ENCODE measurements around the gene CCDC126.

CCDC126 gene

DNA sequence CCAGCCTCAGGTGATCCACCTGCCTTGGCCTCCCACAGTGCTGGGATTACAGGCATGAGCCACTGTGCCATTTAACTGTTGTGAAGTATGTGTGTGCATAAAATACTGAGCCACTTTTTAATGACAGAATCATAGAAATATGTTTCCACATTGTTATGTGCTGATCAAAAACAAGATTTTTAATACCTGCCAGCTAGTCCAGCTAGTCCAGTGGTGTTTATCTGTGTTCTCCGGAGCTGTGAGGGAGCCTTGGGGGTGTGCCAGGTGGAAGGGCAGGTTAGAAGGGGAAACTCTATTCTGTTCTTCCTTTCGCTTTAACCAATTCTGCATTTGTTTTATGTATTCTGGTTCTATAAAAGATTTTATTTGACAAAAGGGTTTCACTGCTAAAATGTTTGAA is 89.8 kb downstream of the CCDC126 start:
- CTCF ChIA-PET: interaction anchor here (10.5 kb wide), 1 partner anchor 10 kb away, joined by 112 read pairs; no protein-coding TSS in a partner anchor
- no peak for DNase-seq (ENCODE audit: extremely low spot score)
- POLR2A ChIA-PET: no interaction called here
- TF ChIP-seq, protein P1, sequence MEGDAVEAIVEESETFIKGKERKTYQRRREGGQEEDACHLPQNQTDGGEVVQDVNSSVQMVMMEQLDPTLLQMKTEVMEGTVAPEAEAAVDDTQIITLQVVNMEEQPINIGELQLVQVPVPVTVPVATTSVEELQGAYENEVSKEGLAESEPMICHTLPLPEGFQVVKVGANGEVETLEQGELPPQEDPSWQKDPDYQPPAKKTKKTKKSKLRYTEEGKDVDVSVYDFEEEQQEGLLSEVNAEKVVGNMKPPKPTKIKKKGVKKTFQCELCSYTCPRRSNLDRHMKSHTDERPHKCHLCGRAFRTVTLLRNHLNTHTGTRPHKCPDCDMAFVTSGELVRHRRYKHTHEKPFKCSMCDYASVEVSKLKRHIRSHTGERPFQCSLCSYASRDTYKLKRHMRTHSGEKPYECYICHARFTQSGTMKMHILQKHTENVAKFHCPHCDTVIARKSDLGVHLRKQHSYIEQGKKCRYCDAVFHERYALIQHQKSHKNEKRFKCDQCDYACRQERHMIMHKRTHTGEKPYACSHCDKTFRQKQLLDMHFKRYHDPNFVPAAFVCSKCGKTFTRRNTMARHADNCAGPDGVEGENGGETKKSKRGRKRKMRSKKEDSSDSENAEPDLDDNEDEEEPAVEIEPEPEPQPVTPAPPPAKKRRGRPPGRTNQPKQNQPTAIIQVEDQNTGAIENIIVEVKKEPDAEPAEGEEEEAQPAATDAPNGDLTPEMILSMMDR (IDR thresholded peaks at IDR 0.05; ENCODE audit: control extremely low read depth, extremely low read depth, low read depth, missing control alignments): no peak

DNA sequence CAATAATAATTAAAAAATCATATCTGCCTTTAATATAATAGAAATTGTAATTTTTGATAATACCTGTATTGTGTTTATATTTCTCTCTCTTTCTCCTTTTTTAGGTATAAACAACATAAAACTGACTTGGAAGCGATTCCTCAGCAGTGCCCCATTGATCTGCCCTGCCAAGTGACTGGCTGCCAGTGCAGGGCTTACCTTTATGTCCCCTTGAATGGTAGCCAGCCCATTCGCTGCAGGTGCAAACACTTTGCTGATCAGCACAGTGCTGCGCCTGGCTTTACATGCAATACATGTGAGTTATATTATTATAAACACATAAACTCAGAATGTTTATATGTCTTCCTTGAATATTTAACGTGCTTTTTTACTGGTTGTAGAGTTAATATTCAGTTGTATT is 92.0 kb downstream of the CCDC126 start:
- TF ChIP-seq, protein P1 (IDR thresholded peaks at IDR 0.05; ENCODE audit: control extremely low read depth, extremely low read depth, low read depth, missing control alignments): no peak
- ChIA-PET CTCF (interaction anchor here (10.5 kb wide), 1 partner anchor 8 kb away, joined by 112 read pairs; no protein-coding TSS in a partner anchor), POLR2A (no interaction called here)
- no peak for DNase-seq (ENCODE audit: extremely low spot score)

DNA sequence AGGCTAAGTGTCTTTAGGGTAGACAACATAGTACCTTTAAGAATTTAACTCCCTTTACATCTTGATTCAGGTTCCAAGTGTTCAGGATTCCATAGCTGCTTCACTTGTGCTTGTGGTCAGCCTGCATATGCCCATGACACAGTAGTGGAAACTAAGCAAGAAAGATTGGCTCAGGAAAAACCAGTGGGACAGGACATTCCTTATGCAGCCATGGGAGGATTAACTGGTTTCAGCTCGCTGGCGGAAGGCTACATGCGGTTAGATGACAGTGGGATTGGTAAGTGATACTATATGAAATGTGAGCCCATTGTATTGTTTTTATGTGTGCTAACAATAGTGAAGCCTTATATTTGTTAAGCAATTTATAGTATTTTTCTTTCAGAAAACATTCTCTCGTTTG is 94.1 kb downstream of the CCDC126 start:
- TF ChIP-seq, protein P1 (IDR thresholded peaks at IDR 0.05; ENCODE audit: control extremely low read depth, extremely low read depth, low read depth, missing control alignments): no peak
- DNase-seq (ENCODE audit: extremely low spot score): no peak
- CTCF ChIA-PET: interaction anchor here (0.8 kb wide), 1 partner anchor 145 kb away, joined by 3 read pairs; no protein-coding TSS in a partner anchor
- POLR2A ChIA-PET: no interaction called here

DNA sequence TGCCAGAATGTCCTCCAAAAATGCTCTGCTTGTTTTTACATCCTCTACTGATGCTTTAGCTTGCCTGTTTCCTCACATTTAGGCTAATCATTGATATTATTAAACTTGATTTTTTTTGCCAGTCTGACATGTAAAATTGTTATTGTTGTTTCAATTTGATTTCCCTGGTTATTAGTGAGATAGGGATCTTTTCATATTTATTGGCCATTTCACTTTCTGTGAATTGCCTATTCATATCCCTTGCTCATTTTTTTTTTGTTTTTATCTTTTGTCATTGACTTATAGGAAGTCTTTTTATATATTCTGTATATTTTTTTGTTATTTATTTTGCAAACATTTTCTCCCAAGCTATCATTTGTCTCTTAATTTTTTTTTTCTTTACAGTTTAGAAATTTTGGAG is 96.0 kb downstream of the CCDC126 start:
- no peak for DNase-seq (ENCODE audit: extremely low spot score)
- CTCF ChIA-PET: interaction anchor here (7.6 to 8.3 kb wide), 2 partner anchors 9 to 124 kb away, joined by 48 to 112 read pairs; partner anchors contain the start of gene FAM221A
- TF ChIP-seq, protein P1 (IDR thresholded peaks at IDR 0.05; ENCODE audit: control extremely low read depth, extremely low read depth, low read depth, missing control alignments): no peak
- POLR2A ChIA-PET: no interaction called here
